ENCODE measurements around the gene OLFM1. TPM values are rescaled to one million over a fixed set of nuclear protein-coding genes. Genes with fewer than 3 reads are reported as not detected.

The OLFM1 gene
- total RNA-seq, 1 experiment from 2014 or later: 0.44 TPM

- Histone ChIP-seq H3K9ac (ENCODE audit: low read length) (no peak overlapping the region), H3K9me2 (replicated peaks; ENCODE audit: low read length) (no peaks in the 10 kb centered on the region), H3K9me3 (ENCODE audit: low read length) (no peaks in the 10 kb centered on the region), H3K4me3 (ENCODE audit: low read length) (no peak overlapping the region), H3K79me2 (ENCODE audit: low read length) (no peaks in the 10 kb centered on the region), H3K36me3 (ENCODE audit: low read depth, low read length) (no peaks in the 10 kb centered on the region), H3K4me2 (ENCODE audit: low read length) (no peak overlapping the region), H3K27ac (ENCODE audit: low read length) (no peak overlapping the region), H3K4me1 (ENCODE audit: insufficient read depth, low read length) (no peaks in the 10 kb centered on the region), H2AFZ (ENCODE audit: low read length) (no peak overlapping the region), H3F3A (ENCODE audit: low read length, unreplicated experiment) (no peaks in the 10 kb centered on the region), H3K27me3 (ENCODE audit: low read length) (peaks cover 32% of the 10 kb centered on the region), H4K20me1 (ENCODE audit: low read length) (no peaks in the 10 kb centered on the region)
- intact Hi-C loops (cut with micrococcal nuclease): no loop called here
- ChIA-PET POLR2A (ENCODE audit: unreplicated experiment) (no interaction called here), CTCF (no interaction called here)
- DNase-seq: no peak
- no TSS peak for BruUV-seq (replicated peaks)
- no peak for ATAC-seq
- TF ChIP-seq EZH2phosphoT487 (IDR thresholded peaks at IDR 0.05; ENCODE audit: borderline replicate concordance, low read length) (no peak), EZH2 (IDR thresholded peaks at IDR 0.05; ENCODE audit: low read length, unreplicated experiment) (no peak)
- TF ChIP-seq, protein P1, sequence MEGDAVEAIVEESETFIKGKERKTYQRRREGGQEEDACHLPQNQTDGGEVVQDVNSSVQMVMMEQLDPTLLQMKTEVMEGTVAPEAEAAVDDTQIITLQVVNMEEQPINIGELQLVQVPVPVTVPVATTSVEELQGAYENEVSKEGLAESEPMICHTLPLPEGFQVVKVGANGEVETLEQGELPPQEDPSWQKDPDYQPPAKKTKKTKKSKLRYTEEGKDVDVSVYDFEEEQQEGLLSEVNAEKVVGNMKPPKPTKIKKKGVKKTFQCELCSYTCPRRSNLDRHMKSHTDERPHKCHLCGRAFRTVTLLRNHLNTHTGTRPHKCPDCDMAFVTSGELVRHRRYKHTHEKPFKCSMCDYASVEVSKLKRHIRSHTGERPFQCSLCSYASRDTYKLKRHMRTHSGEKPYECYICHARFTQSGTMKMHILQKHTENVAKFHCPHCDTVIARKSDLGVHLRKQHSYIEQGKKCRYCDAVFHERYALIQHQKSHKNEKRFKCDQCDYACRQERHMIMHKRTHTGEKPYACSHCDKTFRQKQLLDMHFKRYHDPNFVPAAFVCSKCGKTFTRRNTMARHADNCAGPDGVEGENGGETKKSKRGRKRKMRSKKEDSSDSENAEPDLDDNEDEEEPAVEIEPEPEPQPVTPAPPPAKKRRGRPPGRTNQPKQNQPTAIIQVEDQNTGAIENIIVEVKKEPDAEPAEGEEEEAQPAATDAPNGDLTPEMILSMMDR (conservative IDR thresholded peaks at IDR 0.05; ENCODE audit: low read depth, low read length): no peak
Observed at GRCh38 chr9:135100725-135101410, 13.4 kb downstream of the OLFM1 start.

- Histone ChIP-seq H3F3A (ENCODE audit: low read length, unreplicated experiment) (no peaks in the 10 kb centered on the region), H3K9me2 (replicated peaks; ENCODE audit: low read length) (no peaks in the 10 kb centered on the region), H3K4me3 (ENCODE audit: low read length) (no peak overlapping the region), H3K36me3 (ENCODE audit: low read depth, low read length) (no peaks in the 10 kb centered on the region), H2AFZ (ENCODE audit: low read length) (no peak overlapping the region), H3K4me1 (ENCODE audit: insufficient read depth, low read length) (no peaks in the 10 kb centered on the region), H4K20me1 (ENCODE audit: low read length) (no peaks in the 10 kb centered on the region), H3K9ac (ENCODE audit: low read length) (no peak overlapping the region), H3K79me2 (ENCODE audit: low read length) (no peaks in the 10 kb centered on the region), H3K27me3 (ENCODE audit: low read length) (peaks cover 34% of the 10 kb centered on the region), H3K27ac (ENCODE audit: low read length) (no peak overlapping the region), H3K9me3 (ENCODE audit: low read length) (no peaks in the 10 kb centered on the region), H3K4me2 (ENCODE audit: low read length) (no peak overlapping the region)
- intact Hi-C loops (cut with micrococcal nuclease): no loop called here
- DNase-seq (no peak), ATAC-seq (no peak)
- ChIA-PET POLR2A (ENCODE audit: unreplicated experiment) (no interaction called here), CTCF (no interaction called here)
- no peak for TF ChIP-seq EZH2phosphoT487 (IDR thresholded peaks at IDR 0.05; ENCODE audit: borderline replicate concordance, low read length)
- TF ChIP-seq, protein P1 (conservative IDR thresholded peaks at IDR 0.05; ENCODE audit: low read depth, low read length): no peak
- no peak for TF ChIP-seq EZH2 (IDR thresholded peaks at IDR 0.05; ENCODE audit: low read length, unreplicated experiment)
- no TSS peak for BruUV-seq (replicated peaks)
Observed at GRCh38 chr9:135101486-135101885, 14.0 kb downstream of the OLFM1 start.

DNA sequence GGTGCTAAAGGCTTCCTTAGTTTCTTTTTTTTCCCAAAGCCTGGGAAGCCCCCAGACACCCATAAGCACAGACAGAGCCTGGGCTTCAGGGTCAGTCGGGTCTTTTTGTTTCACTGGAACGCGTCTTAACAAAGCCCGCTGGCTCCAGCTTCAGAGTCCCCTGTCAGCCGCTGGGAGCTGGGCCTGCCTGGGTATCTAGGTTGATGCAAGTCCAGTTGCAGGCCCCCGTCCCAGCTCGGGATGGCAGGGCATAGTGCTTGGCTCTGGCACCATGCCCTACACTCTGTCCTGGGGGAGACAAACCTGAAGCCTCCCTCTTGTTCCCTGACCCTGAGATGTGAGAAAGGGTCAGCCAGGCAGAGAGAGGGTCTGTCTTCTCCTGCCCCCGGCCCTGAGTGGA, 14.5 kb downstream of the OLFM1 start:
- DNase-seq (no peak), ATAC-seq (no peak)
- Histone ChIP-seq H3K79me2 (ENCODE audit: low read length) (no peaks in the 10 kb centered on the region), H2AFZ (ENCODE audit: low read length) (no peak overlapping the region), H4K20me1 (ENCODE audit: low read length) (no peaks in the 10 kb centered on the region), H3K4me3 (ENCODE audit: low read length) (no peak overlapping the region), H3K4me2 (ENCODE audit: low read length) (no peak overlapping the region), H3K4me1 (ENCODE audit: insufficient read depth, low read length) (no peaks in the 10 kb centered on the region), H3K27me3 (ENCODE audit: low read length) (peaks cover 34% of the 10 kb centered on the region), H3K36me3 (ENCODE audit: low read depth, low read length) (no peaks in the 10 kb centered on the region), H3K27ac (ENCODE audit: low read length) (no peak overlapping the region), H3F3A (ENCODE audit: low read length, unreplicated experiment) (no peaks in the 10 kb centered on the region), H3K9me2 (replicated peaks; ENCODE audit: low read length) (no peaks in the 10 kb centered on the region), H3K9ac (ENCODE audit: low read length) (no peak overlapping the region), H3K9me3 (ENCODE audit: low read length) (no peaks in the 10 kb centered on the region)
- no TSS peak for BruUV-seq (replicated peaks)
- intact Hi-C loops (cut with micrococcal nuclease): no loop called here
- TF ChIP-seq EZH2 (IDR thresholded peaks at IDR 0.05; ENCODE audit: low read length, unreplicated experiment): no peak
- TF ChIP-seq, protein P1 (conservative IDR thresholded peaks at IDR 0.05; ENCODE audit: low read depth, low read length): no peak
- TF ChIP-seq EZH2phosphoT487 (IDR thresholded peaks at IDR 0.05; ENCODE audit: borderline replicate concordance, low read length): no peak
- ChIA-PET POLR2A (ENCODE audit: unreplicated experiment) (no interaction called here), CTCF (no interaction called here)

Measured in PC-3 (cell line).